D721Med (cell line): Measurements from ENCODE around the gene RIC3.

Experiments used
- DNase-seq: peaks from one replicate; pipeline ENCODE4 v3.0.0; 2011; ENCODE audit warnings: low spot score; ENCODE audit not compliant: insufficient read length
- FAIRE-seq: peaks from 2 replicates; lab custom pipeline; 2011; peaks lifted over from hg19 to GRCh38; lab: Jason Lieb, UNC
- CTCF ChIP-seq: IDR thresholded peaks from 2 replicates; pipeline ENCODE4 v1.5.1; 2012; ENCODE audit warnings: mild to moderate bottlenecking, control low read depth; ENCODE audit not compliant: insufficient read depth; ENCODE audit errors: missing control alignments

RIC3 gene

GRCh38 chr11:8060146-8060719 lies 108.6 kb downstream of the RIC3 start:
- no peak for TF ChIP-seq CTCF
- no peak for DNase-seq
- FAIRE-seq, result no peak

DNA sequence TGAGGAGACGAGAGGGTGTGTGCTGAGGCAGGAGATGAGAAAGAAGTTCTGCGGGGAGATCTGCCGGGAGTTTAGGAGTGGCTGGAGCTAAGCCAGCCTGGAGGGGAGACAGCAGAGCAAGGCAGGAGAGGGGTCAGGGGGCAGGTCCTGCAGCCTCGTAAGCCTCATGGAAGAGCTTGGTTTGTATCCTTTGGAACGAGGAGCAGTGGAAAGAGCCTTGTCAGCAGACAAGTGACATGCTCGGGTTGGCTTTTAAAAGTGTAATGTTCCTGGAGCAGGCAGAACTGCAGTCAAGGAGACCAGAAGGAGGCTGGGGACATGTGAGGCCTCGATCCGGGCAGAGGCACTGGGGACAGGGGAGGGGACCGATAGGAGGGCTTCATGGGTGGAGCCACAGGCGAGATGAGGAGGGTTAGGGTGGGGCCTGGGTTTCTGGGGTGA lies 109.2 kb downstream of the RIC3 start:
- no peak for TF ChIP-seq CTCF
- DNase-seq, result no peak
- no peak for FAIRE-seq

GRCh38 chr11:8059030-8059429 lies 109.8 kb downstream of the RIC3 start:
- DNase-seq (no peak), FAIRE-seq (no peak)
- no peak for TF ChIP-seq CTCF

DNA sequence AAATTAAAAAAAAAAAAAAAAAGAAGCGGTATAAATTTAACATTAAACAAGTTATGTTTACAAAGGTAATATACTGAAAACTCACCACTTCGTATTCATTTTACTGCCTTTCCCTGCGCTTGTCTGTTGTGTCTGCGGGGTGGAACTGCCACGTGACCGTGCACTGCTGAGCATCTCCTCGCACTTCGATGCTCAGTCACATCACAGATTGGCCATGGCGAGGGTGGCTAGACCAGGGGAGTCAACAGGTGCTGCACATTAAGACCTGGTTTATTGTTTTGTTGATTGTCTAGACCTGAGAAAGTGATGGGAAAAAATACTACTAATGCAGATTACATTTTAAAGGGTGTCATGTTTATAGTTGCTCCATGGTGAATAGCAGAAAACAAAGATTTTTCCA lies 110.6 kb downstream of the RIC3 start:
- no peak for DNase-seq
- no peak for TF ChIP-seq CTCF
- FAIRE-seq, result no peak

- FAIRE-seq (no peak), DNase-seq (no peak)
- no peak for TF ChIP-seq CTCF
These were observed 111.9 kb downstream of the RIC3 start for GRCh38 chr11:8056810-8057463.
